ENCODE results near the gene OSMR.

Gene OSMR

DNA sequence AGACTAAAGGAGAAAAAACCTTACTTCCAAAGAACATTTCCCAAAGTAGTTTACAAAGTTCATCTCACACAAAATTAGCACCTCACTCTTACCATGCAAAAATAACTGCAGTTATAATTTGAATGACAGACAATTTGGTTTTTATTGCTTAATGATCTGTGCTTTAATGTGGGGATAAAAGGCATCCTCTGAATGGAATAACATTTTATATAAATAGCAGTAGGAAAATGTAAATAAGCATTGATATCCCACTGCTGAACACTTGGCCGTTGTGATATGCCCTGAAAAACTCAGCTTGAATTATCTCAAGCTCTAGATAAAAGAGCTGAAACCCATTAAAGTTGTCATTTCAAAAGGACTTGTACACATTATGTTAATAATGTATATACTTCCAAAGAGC, 93.2 kb downstream of the OSMR start:
- TF ChIP-seq POLR2A (IDR thresholded peaks at IDR 0.05; ENCODE audit: low read depth, low read length) = no peak
- DNase-seq (ENCODE audit: insufficient read length, low spot score) (no peak), FAIRE-seq (no peak)

DNA sequence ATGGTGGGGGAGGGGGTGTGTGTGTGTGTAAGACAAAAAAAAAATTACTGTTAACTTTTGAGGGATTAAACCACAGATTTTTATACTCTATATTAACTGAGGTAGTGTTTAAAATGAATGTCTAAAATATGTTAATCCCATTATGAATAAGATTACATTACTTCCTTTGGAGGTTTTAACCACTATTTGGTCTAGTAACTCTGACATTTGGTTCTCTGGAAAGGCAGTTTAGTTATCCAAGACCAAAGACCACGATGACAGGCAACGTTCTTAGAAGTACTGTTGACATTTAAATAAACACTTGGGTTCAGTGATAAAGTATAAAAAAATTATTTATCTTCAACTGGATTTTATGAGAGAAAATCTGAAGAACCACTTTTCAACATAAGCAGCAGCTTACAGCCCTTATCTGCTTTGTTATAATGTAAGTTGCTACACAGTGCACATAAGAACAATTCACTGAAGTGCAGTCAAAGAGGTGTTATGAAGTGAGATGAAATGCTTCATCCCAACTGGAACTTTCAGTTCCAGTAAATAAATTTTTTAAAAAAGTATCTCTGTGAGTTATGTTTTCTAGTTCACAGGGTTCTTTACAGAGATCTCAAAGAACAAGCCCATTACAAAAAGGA, 94.5 kb downstream of the OSMR start:
- TF ChIP-seq POLR2A (IDR thresholded peaks at IDR 0.05; ENCODE audit: low read depth, low read length) = no peak
- DNase-seq (ENCODE audit: insufficient read length, low spot score) (no peak), FAIRE-seq (peak; percentile 27)

DNA sequence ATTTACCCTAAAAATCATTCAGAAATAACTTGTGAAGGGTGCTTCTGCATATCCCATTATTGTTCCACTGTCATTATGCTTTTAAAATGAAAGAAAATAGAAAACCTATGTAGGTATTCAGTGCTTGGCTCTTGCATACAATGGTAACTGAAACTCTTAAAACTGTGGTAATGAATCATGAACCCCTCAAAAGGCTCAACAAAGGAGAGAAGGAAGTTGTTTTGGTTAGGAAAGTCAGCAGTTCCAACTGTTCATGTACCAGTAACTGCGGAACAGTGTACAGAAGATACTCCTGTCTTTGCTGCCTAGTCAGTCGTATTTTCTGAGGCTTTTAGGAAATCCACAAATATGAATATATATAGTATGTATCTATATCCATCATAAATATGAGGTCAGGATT, 96.1 kb downstream of the OSMR start:
- DNase-seq (ENCODE audit: insufficient read length, low spot score) (no peak), FAIRE-seq (no peak)
- no peak for TF ChIP-seq POLR2A (IDR thresholded peaks at IDR 0.05; ENCODE audit: low read depth, low read length)

DNA sequence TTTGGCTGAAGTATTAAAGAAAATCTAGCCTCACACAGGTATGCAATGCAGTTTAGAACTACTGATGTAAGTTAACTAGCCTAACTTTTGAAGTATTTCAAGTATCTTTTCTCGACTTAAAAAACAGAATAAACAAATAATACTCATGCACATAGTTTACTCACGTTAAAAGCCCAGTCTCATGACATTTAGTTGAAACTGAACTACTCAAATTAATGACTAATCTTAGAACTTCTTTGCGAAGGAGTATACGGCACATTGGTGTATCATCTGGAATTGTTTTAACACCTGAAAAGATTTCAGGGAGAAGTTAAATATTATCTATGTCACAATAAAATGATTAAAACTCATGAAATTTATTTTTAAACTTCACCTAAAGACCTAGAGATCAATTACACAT, 98.5 kb downstream of the OSMR start:
- FAIRE-seq = peak; percentile 78
- no peak for TF ChIP-seq POLR2A (IDR thresholded peaks at IDR 0.05; ENCODE audit: low read depth, low read length)

DNA sequence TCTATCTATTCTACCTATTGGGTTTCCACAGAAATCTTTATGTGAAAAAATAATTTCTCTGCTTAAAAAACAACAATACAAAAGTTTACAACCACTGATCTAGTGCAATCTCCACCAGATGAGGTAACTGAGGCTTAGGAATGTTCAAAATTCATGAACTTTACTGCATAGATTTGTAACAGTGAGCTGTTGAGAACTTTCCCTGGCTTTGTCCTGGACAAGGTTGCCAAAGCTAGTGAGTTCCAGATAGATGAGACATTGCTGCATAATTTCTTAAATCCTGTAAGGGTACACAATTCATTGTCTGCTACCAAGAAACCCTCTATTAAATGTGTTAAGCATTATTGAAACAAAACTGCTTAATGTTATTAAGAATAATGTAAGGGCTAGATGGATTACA, 102.7 kb downstream of the OSMR start:
- no peak for DNase-seq (ENCODE audit: insufficient read length, low spot score)
- FAIRE-seq = peak; percentile 64
- no peak for TF ChIP-seq POLR2A (IDR thresholded peaks at IDR 0.05; ENCODE audit: low read depth, low read length)

More for the DNA sequence above, 98.5 kb downstream of the OSMR start:
- no peak for DNase-seq (ENCODE audit: insufficient read length, low spot score)

DNA sequence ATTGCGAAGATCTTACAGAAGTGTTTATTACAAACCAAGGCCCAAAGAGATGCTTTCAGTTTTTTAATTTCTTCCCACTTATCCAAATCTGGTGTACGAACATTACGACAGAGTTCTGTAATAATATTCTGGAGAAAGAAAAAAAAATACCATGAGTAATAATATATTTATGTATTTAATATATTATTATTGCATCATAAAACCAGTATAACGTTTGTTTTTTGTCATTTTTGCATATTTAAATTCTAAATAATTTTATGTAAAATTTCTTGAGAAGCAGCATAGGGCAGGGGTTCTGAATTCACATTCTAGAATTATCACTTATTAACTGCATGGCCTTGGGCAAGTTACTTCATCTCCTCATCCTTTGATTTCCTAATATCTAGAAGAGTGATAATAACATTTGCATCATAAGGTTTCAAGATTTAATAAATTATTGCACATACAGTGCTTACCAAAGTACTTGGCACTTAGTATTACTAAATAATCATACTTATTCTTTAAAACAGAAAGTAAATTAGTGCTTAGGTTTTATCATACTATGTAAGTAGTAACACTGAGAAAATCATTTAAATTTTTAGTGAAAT, 107.7 kb downstream of the OSMR start:
- FAIRE-seq (no peak), DNase-seq (ENCODE audit: insufficient read length, low spot score) (no peak)
- TF ChIP-seq POLR2A (IDR thresholded peaks at IDR 0.05; ENCODE audit: low read depth, low read length) = no peak

DNA sequence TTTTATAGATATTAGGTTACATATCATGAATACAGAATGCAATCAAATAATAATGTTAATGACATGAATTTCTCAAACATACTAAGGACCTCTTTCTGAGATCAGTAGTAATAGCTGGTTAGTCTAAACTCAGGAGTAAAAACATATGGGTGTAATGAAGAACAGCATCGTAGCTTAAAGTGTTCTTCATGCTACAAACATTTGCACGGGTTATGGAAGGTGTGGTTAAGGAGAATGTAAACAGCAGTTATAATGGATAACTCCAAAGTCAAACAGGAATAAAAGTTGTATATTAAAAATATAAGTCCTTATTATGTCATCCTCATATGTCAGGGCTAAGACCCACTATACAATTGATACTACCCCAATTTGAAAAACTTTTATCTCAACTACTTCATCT, 115.9 kb downstream of the OSMR start:
- FAIRE-seq (peak; percentile 36), DNase-seq (ENCODE audit: insufficient read length, low spot score) (no peak)
- no peak for TF ChIP-seq POLR2A (IDR thresholded peaks at IDR 0.05; ENCODE audit: low read depth, low read length)

DNA sequence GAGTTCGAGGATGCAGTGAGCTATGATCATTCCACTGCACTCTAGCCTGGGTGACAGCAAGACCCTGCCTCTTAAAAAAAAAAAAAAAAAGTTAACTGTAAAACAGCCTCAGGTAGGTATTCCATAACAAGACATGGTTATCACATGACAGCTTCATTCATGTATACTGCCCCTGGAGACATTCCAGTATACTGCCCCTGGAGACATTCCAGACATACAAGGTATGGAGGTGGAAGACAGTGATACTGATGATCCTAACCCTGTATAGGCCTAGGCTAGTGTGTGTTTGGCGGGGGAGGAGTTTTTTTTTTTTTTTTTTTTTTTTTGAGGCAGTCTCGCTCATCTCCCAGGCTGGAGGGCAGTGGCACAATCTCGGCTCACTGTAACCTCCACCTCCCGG, 122.9 kb downstream of the OSMR start:
- TF ChIP-seq POLR2A (IDR thresholded peaks at IDR 0.05; ENCODE audit: low read depth, low read length) = no peak
- no peak for FAIRE-seq

DNA sequence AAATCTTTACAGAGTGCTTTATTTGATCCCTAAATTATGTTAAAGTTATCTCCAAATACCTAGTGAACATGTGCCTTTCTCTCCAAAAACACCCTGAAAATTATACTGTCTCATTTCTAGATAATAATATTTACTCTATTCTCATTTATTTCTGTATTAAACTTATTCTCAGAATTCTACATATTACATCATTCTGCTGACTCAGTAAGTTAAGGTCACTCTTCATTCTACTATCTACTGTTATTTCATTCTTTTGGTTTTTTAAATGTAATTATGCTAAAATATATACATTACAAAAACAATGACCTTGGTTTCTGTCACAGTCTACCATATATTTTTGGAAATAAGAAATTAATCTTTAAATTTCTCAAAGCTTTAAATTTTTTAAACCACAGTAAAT, 132.2 kb downstream of the OSMR start:
- no peak for DNase-seq (ENCODE audit: insufficient read length, low spot score)
- TF ChIP-seq POLR2A (IDR thresholded peaks at IDR 0.05; ENCODE audit: low read depth, low read length) = no peak
- FAIRE-seq = no peak

More for the DNA sequence above, 122.9 kb downstream of the OSMR start:
- DNase-seq (ENCODE audit: insufficient read length, low spot score) = no peak

DNA sequence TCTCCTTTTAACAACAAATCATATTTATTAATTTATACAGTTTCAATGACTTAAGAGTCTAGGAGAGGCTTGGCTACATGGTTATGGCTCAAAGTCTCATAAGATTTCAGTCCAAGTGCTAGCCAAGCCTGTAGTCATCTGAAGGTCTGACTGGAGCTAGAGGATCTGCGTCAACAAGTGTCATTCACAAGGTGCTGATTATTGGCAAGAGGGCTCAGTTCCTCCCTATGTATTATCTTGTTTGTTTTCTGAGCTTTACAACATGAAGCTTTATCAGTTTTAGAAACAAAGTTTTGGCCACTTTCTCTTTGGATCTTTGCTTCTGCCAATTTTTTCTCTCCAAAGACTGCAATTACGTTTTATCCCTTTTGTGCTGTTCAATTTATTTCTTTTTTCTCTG, 133.7 kb downstream of the OSMR start:
- FAIRE-seq (peak; percentile 83), DNase-seq (ENCODE audit: insufficient read length, low spot score) (no peak)
- no peak for TF ChIP-seq POLR2A (IDR thresholded peaks at IDR 0.05; ENCODE audit: low read depth, low read length)
